ENCODE measurements around the gene SAMD11. TPM values are rescaled to one million over a fixed set of nuclear protein-coding genes. Genes with fewer than 3 reads are reported as not detected.

SAMD11 gene
- polyA plus RNA-seq, 1 donor from 2014 or later, result 21.6 TPM

- H4K20me1 ChIP-seq (ENCODE audit: insufficient read depth), result no peaks in the 10 kb centered on the region
- H3K36me3 ChIP-seq (ENCODE audit: insufficient read depth, low read length), result no peaks in the 10 kb centered on the region
- no peaks in the 10 kb centered on the region for H3K9me3 ChIP-seq (ENCODE audit: low read length)
- no peak overlapping the region for H2AFZ ChIP-seq (ENCODE audit: low read depth, low read length)
- H3K4me2 ChIP-seq (ENCODE audit: low read length), result no peak overlapping the region
- no peaks in the 10 kb centered on the region for H3K9me2 ChIP-seq (ENCODE audit: insufficient read depth, low read length)
- no peaks in the 10 kb centered on the region for H3K79me2 ChIP-seq (replicated peaks; ENCODE audit: insufficient read depth, low read length)
- no peak overlapping the region for H3K4me3 ChIP-seq (ENCODE audit: low read length)
- H3K27me3 ChIP-seq (ENCODE audit: insufficient read depth, low read depth, low read length), result no peaks in the 10 kb centered on the region
- H3K9ac ChIP-seq (ENCODE audit: low read length), result no peak overlapping the region
- no peak for TF ChIP-seq TAF1 (IDR thresholded peaks at IDR 0.05; ENCODE audit: low read depth)
- TF ChIP-seq, protein P1, sequence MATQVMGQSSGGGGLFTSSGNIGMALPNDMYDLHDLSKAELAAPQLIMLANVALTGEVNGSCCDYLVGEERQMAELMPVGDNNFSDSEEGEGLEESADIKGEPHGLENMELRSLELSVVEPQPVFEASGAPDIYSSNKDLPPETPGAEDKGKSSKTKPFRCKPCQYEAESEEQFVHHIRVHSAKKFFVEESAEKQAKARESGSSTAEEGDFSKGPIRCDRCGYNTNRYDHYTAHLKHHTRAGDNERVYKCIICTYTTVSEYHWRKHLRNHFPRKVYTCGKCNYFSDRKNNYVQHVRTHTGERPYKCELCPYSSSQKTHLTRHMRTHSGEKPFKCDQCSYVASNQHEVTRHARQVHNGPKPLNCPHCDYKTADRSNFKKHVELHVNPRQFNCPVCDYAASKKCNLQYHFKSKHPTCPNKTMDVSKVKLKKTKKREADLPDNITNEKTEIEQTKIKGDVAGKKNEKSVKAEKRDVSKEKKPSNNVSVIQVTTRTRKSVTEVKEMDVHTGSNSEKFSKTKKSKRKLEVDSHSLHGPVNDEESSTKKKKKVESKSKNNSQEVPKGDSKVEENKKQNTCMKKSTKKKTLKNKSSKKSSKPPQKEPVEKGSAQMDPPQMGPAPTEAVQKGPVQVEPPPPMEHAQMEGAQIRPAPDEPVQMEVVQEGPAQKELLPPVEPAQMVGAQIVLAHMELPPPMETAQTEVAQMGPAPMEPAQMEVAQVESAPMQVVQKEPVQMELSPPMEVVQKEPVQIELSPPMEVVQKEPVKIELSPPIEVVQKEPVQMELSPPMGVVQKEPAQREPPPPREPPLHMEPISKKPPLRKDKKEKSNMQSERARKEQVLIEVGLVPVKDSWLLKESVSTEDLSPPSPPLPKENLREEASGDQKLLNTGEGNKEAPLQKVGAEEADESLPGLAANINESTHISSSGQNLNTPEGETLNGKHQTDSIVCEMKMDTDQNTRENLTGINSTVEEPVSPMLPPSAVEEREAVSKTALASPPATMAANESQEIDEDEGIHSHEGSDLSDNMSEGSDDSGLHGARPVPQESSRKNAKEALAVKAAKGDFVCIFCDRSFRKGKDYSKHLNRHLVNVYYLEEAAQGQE (IDR thresholded peaks at IDR 0.05; ENCODE audit: borderline replicate concordance), result no peak
- TF ChIP-seq POLR2AphosphoS5 (IDR thresholded peaks at IDR 0.05), result no peak
- TF ChIP-seq, protein P2, sequence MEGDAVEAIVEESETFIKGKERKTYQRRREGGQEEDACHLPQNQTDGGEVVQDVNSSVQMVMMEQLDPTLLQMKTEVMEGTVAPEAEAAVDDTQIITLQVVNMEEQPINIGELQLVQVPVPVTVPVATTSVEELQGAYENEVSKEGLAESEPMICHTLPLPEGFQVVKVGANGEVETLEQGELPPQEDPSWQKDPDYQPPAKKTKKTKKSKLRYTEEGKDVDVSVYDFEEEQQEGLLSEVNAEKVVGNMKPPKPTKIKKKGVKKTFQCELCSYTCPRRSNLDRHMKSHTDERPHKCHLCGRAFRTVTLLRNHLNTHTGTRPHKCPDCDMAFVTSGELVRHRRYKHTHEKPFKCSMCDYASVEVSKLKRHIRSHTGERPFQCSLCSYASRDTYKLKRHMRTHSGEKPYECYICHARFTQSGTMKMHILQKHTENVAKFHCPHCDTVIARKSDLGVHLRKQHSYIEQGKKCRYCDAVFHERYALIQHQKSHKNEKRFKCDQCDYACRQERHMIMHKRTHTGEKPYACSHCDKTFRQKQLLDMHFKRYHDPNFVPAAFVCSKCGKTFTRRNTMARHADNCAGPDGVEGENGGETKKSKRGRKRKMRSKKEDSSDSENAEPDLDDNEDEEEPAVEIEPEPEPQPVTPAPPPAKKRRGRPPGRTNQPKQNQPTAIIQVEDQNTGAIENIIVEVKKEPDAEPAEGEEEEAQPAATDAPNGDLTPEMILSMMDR (IDR thresholded peaks at IDR 0.05; ENCODE audit: poor library complexity, severe bottlenecking), result no peak
- no peak for TF ChIP-seq RAD21 (conservative IDR thresholded peaks at IDR 0.05)
- no peak for TF ChIP-seq EP300 (conservative IDR thresholded peaks at IDR 0.05; ENCODE audit: poor library complexity, severe bottlenecking)
- no peak for TF ChIP-seq SMC3 (conservative IDR thresholded peaks at IDR 0.05; ENCODE audit: poor library complexity)
- no peak for TF ChIP-seq MXI1 (conservative IDR thresholded peaks at IDR 0.05; ENCODE audit: poor library complexity, severe bottlenecking)
- TF ChIP-seq EZH2 (IDR thresholded peaks at IDR 0.05; ENCODE audit: borderline replicate concordance, insufficient read depth, low read length, poor library complexity, severe bottlenecking), result no peak
- no peaks in the 10 kb centered on the region for H3F3A ChIP-seq (ENCODE audit: insufficient read depth, low read length, poor library complexity, severe bottlenecking)
- no peak overlapping the region for H3K27ac ChIP-seq (ENCODE audit: low read length)
Observed at GRCh38 chr1:910881-911721, 12.6 kb upstream of the SAMD11 start.

- Histone ChIP-seq H2AFZ (ENCODE audit: low read depth, low read length) (no peak overlapping the region), H3K27me3 (ENCODE audit: insufficient read depth, low read depth, low read length) (no peaks in the 10 kb centered on the region), H3K27ac (ENCODE audit: low read length) (no peak overlapping the region), H3F3A (ENCODE audit: insufficient read depth, low read length, poor library complexity, severe bottlenecking) (no peaks in the 10 kb centered on the region), H3K9me2 (ENCODE audit: insufficient read depth, low read length) (no peaks in the 10 kb centered on the region), H3K4me3 (ENCODE audit: low read length) (no peak overlapping the region), H3K9ac (ENCODE audit: low read length) (no peak overlapping the region), H3K9me3 (ENCODE audit: low read length) (no peaks in the 10 kb centered on the region), H3K79me2 (replicated peaks; ENCODE audit: insufficient read depth, low read length) (no peaks in the 10 kb centered on the region), H4K20me1 (ENCODE audit: insufficient read depth) (no peaks in the 10 kb centered on the region), H3K36me3 (ENCODE audit: insufficient read depth, low read length) (no peaks in the 10 kb centered on the region), H3K4me2 (ENCODE audit: low read length) (no peak overlapping the region)
- no peak for TF ChIP-seq POLR2AphosphoS5 (IDR thresholded peaks at IDR 0.05)
- no peak for TF ChIP-seq MXI1 (conservative IDR thresholded peaks at IDR 0.05; ENCODE audit: poor library complexity, severe bottlenecking)
- TF ChIP-seq, protein P2 (IDR thresholded peaks at IDR 0.05; ENCODE audit: poor library complexity, severe bottlenecking), result no peak
- TF ChIP-seq TAF1 (IDR thresholded peaks at IDR 0.05; ENCODE audit: low read depth), result no peak
- no peak for TF ChIP-seq RAD21 (conservative IDR thresholded peaks at IDR 0.05)
- TF ChIP-seq, protein P1 (IDR thresholded peaks at IDR 0.05; ENCODE audit: borderline replicate concordance), result no peak
- no peak for TF ChIP-seq SMC3 (conservative IDR thresholded peaks at IDR 0.05; ENCODE audit: poor library complexity)
Observed at GRCh38 chr1:911875-912739, 11.6 kb upstream of the SAMD11 start.

Data from neural cell (in vitro differentiated cells).